ACC112 (cell line): Measurements from ENCODE around the gene TNP2.

Experiments used
- H2AFZ ChIP-seq: fragments of 200-600 bp; sonication (generic); one replicate; pipeline ENCODE4 v1.6.0; 2017; ENCODE audit warnings: antibody characterized with exemption, low read length; ENCODE audit not compliant: unreplicated experiment
- H3K27ac ChIP-seq: fragments of 200-600 bp; sonication (generic); 2 replicates; pipeline ENCODE4 v1.5.1; 2014; ENCODE audit warnings: low read depth, mild to moderate bottlenecking, antibody characterized with exemption, low read length, moderate library complexity
- H3K27me3 ChIP-seq: fragments of 200-600 bp; sonication (generic); 2 replicates; pipeline ENCODE4 v1.6.1; 2014; ENCODE audit warnings: mild to moderate bottlenecking, antibody characterized with exemption, low read length, moderate library complexity, mixed read lengths; ENCODE audit not compliant: insufficient read depth
- H3K36me3 ChIP-seq: fragments of 200-600 bp; sonication (generic); 2 replicates; pipeline ENCODE4 v1.6.1; 2016; ENCODE audit warnings: mild to moderate bottlenecking, antibody characterized with exemption, low read length, moderate library complexity, mixed read lengths; ENCODE audit not compliant: insufficient read depth
- H3K4me1 ChIP-seq: fragments of 200-600 bp; sonication (generic); one replicate; pipeline ENCODE4 v1.6.1; 2016; ENCODE audit warnings: low read length, mixed read lengths; ENCODE audit not compliant: insufficient read depth, unreplicated experiment, control insufficient read depth
- H3K4me3 ChIP-seq: fragments of 200-600 bp; sonication (generic); 2 replicates; pipeline ENCODE4 v1.5.1; 2014; ENCODE audit warnings: mild to moderate bottlenecking, low read depth, low read length
- H3K79me2 ChIP-seq: fragments of 200-600 bp; sonication (generic); one replicate; pipeline ENCODE4 v1.6.0; 2016; ENCODE audit warnings: low read length; ENCODE audit not compliant: control insufficient read depth, unreplicated experiment, insufficient read depth

The TNP2 gene

GRCh38 chr16:11262915-11263314 is 6.2 kb downstream of the TNP2 start:
- H3K4me3 ChIP-seq = no peak overlapping the region
- no peak overlapping the region for H2AFZ ChIP-seq
- H3K36me3 ChIP-seq = no peaks in the 10 kb centered on the region

GRCh38 chr16:11260596-11260966 is 8.5 kb downstream of the TNP2 start:
- H3K4me1 ChIP-seq = peaks cover 11% of the 10 kb centered on the region
- no peaks in the 10 kb centered on the region for H3K27me3 ChIP-seq
- H2AFZ ChIP-seq = no peak overlapping the region
- H3K36me3 ChIP-seq = no peaks in the 10 kb centered on the region
- H3K4me3 ChIP-seq = no peak overlapping the region
- no peak overlapping the region for H3K27ac ChIP-seq
- H3K79me2 ChIP-seq = no peaks in the 10 kb centered on the region

More at GRCh38 chr16:11262915-11263314, 6.2 kb downstream of the TNP2 start:
- Histone ChIP-seq H3K79me2 (no peaks in the 10 kb centered on the region), H3K27ac (no peak overlapping the region), H3K4me1 (peaks cover 7% of the 10 kb centered on the region), H3K27me3 (peaks cover 3% of the 10 kb centered on the region; the same call in 1 of the 2 replicates)

GRCh38 chr16:11259655-11260595 is 9.2 kb downstream of the TNP2 start:
- Histone ChIP-seq H3K4me3 (no peak overlapping the region), H3K4me1 (peaks cover 11% of the 10 kb centered on the region), H2AFZ (no peak overlapping the region), H3K27ac (no peak overlapping the region), H3K36me3 (no peaks in the 10 kb centered on the region), H3K27me3 (no peaks in the 10 kb centered on the region), H3K79me2 (peaks cover under 1% of the 10 kb centered on the region)

GRCh38 chr16:11258553-11259492 is 10.3 kb downstream of the TNP2 start:
- Histone ChIP-seq H3K4me1 (peaks cover 16% of the 10 kb centered on the region), H3K27ac (no peak overlapping the region), H2AFZ (peak overlapping the region; percentile 21)

GRCh38 chr16:11257131-11257938 is 11.8 kb downstream of the TNP2 start:
- Histone ChIP-seq H2AFZ (peak overlapping the region; percentile 41), H3K4me1 (peaks cover 25% of the 10 kb centered on the region), H3K27ac (peak overlapping the region; percentile 80; the same call in 1 of the 2 replicates), H3K4me3 (peak overlapping the region; percentile 87), H3K36me3 (no peaks in the 10 kb centered on the region), H3K79me2 (peaks cover 6% of the 10 kb centered on the region), H3K27me3 (no peaks in the 10 kb centered on the region)

More at GRCh38 chr16:11258553-11259492, 10.3 kb downstream of the TNP2 start:
- Histone ChIP-seq H3K36me3 (no peaks in the 10 kb centered on the region), H3K79me2 (peaks cover 6% of the 10 kb centered on the region), H3K4me3 (peak overlapping the region; percentile 55), H3K27me3 (no peaks in the 10 kb centered on the region)

GRCh38 chr16:11256661-11257130 is 12.4 kb downstream of the TNP2 start:
- peaks cover 25% of the 10 kb centered on the region for H3K4me1 ChIP-seq
- H3K36me3 ChIP-seq = no peaks in the 10 kb centered on the region
- peak overlapping the region; percentile 41 for H2AFZ ChIP-seq
- H3K27me3 ChIP-seq = no peaks in the 10 kb centered on the region
- peak overlapping the region; percentile 80 for H3K27ac ChIP-seq
- H3K4me3 ChIP-seq = peak overlapping the region; percentile 87
- peaks cover 6% of the 10 kb centered on the region for H3K79me2 ChIP-seq

- H3K79me2 ChIP-seq = peaks cover 6% of the 10 kb centered on the region
- H3K27me3 ChIP-seq = no peaks in the 10 kb centered on the region
- peak within 1 kb of the TSS; percentile 80 for H3K27ac ChIP-seq
- H2AFZ ChIP-seq = peak within 1 kb of the TSS; percentile 41
- H3K36me3 ChIP-seq = no peaks in the 10 kb centered on the region
- H3K4me3 ChIP-seq = peak within 1 kb of the TSS; percentile 87
- peaks cover 25% of the 10 kb centered on the region for H3K4me1 ChIP-seq
These were observed 13.1 kb downstream of the TNP2 start, which contains the start of gene SOCS1 for GRCh38 chr16:11255737-11256660. SOCS1 (minus strand) TSS chr16:11256204; CDS start chr16:11255478, 726 bp downstream.

GRCh38 chr16:11254913-11255736 is 14.0 kb downstream of the TNP2 start:
- peaks cover 25% of the 10 kb centered on the region for H3K4me1 ChIP-seq
- peak overlapping the region; percentile 5 for H2AFZ ChIP-seq
- no peaks in the 10 kb centered on the region for H3K36me3 ChIP-seq
- H3K27me3 ChIP-seq = no peaks in the 10 kb centered on the region
- H3K79me2 ChIP-seq = peaks cover 6% of the 10 kb centered on the region
- H3K4me3 ChIP-seq = peak overlapping the region; percentile 87
- no peak overlapping the region for H3K27ac ChIP-seq
